VCaP (cell line): ENCODE measurements around the gene HSPA12A.

Experiments used
- H3K27ac ChIP-seq: fragments of 450-650 bp; 2 replicates; pipeline ENCODE4 v1.5.1; 2017
- TF ChIP-seq, protein P1 (sequence below): fragments of 450-650 bp; conservative IDR thresholded peaks from 2 replicates; pipeline ENCODE4 v1.5.1; 2017; ENCODE audit warnings: mild to moderate bottlenecking, moderate library complexity

The HSPA12A gene

DNA sequence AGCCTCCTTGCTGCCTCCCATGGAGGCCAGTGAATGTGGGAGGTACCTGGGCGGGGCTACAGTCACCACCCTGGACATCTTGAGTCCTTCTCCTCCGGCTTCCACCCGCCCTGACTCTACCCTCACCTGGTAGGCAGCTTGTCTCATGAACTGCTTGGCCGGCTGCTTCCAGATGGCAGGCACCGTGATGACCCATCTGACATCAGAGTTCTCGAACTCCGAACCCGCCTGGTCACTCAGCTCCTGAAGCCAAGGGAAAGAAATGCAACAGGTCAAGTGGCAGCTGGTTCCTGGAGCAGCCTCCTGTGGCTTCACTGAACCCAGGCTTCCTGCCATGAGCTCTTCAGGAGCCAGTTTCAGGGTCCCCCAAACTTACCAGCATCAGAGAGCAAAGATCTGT lies 50.1 kb downstream of the HSPA12A start:
- H3K27ac ChIP-seq: no peak overlapping the region
- TF ChIP-seq, protein P1, sequence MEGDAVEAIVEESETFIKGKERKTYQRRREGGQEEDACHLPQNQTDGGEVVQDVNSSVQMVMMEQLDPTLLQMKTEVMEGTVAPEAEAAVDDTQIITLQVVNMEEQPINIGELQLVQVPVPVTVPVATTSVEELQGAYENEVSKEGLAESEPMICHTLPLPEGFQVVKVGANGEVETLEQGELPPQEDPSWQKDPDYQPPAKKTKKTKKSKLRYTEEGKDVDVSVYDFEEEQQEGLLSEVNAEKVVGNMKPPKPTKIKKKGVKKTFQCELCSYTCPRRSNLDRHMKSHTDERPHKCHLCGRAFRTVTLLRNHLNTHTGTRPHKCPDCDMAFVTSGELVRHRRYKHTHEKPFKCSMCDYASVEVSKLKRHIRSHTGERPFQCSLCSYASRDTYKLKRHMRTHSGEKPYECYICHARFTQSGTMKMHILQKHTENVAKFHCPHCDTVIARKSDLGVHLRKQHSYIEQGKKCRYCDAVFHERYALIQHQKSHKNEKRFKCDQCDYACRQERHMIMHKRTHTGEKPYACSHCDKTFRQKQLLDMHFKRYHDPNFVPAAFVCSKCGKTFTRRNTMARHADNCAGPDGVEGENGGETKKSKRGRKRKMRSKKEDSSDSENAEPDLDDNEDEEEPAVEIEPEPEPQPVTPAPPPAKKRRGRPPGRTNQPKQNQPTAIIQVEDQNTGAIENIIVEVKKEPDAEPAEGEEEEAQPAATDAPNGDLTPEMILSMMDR: no peak

DNA sequence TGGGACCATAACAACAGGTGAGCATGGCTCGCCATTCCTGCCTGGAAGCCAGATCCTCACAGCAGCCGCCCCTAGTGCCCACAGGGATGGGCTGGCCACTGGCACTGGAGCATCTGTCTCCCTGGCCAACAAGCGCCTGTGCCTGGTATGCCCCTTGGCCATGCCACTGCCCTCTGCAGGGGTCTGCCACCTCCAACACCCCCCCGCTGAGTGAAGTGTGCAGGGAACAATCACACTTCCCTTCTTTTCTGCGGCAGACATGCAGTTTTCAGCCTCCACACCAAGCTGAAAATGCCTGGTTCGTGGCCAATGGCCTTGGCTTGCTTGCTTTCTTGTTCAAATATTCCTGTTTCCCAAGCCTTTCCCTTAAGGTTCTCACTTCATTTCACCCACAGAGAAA lies 50.7 kb downstream of the HSPA12A start:
- no peak overlapping the region for H3K27ac ChIP-seq
- TF ChIP-seq, protein P1: no peak

- TF ChIP-seq, protein P1: no peak
- no peak overlapping the region for H3K27ac ChIP-seq
Observed at GRCh38 chr10:116690356-116691322, 51.7 kb downstream of the HSPA12A start.

DNA sequence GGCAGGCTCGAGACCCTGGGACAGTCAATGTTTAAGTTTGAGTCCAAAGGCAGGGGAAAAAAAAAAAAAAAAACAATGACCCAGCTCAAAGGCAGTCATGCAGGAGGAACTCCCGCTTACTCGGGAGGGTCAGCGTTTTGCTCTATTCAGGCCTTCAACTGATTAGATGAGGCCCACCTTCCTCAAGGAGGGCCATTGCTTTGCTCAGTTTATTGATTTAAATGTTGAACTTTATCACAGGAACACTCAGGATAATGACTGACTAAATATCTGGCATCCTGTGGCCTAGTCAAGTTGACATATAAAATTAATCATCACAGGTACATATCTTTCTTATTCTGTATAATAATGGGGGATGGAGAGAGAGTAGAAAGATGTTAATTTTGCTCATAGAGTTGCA lies 52.6 kb downstream of the HSPA12A start:
- no peak overlapping the region for H3K27ac ChIP-seq
- TF ChIP-seq, protein P1: no peak

GRCh38 chr10:116688741-116689495 lies 53.4 kb downstream of the HSPA12A start:
- TF ChIP-seq, protein P1: no peak
- H3K27ac ChIP-seq: no peak overlapping the region

- H3K27ac ChIP-seq: no peak overlapping the region
Observed at GRCh38 chr10:116688241-116688711, 54.1 kb downstream of the HSPA12A start.

More at GRCh38 chr10:116688241-116688711, 54.1 kb downstream of the HSPA12A start:
- TF ChIP-seq, protein P1: no peak
